MM.1S (cell line): ENCODE results near the gene TSR2.

Source experiments
- DNase-seq: peaks from one replicate; pipeline ENCODE4 v3.0.0-alpha.2; 2015
- H2AFZ ChIP-seq: fragments of 300-600 bp; sonication (generic); 2 replicates; pipeline ENCODE4 v1.6.0; 2016; ENCODE audit warnings: antibody characterized with exemption, low read length
- H3F3A ChIP-seq: fragments of 300-600 bp; sonication (generic); 2 replicates; pipeline ENCODE4 v1.6.1; 2016; ENCODE audit warnings: mild to moderate bottlenecking, antibody characterized with exemption, low read length, moderate library complexity, mixed read lengths; ENCODE audit not compliant: insufficient read depth
- H3K27ac ChIP-seq: fragments of 300-600 bp; sonication (generic); 2 replicates; pipeline ENCODE4 v1.5.1; 2016; ENCODE audit warnings: mild to moderate bottlenecking, low read length
- H3K27me3 ChIP-seq: fragments of 300-600 bp; sonication (generic); replicated peaks from 2 replicates; pipeline ENCODE4 v1.6.0; 2016; ENCODE audit warnings: low read length; ENCODE audit not compliant: insufficient read depth
- H3K36me3 ChIP-seq: fragments of 300-600 bp; sonication (generic); replicated peaks from 2 replicates; pipeline ENCODE4 v1.6.1; 2016; ENCODE audit warnings: mild to moderate bottlenecking, low read length, mixed read lengths; ENCODE audit not compliant: insufficient read depth
- H3K4me1 ChIP-seq: fragments of 300-600 bp; sonication (generic); 2 replicates; pipeline ENCODE4 v1.6.1; 2016; ENCODE audit warnings: low read length, mixed read lengths
- H3K4me2 ChIP-seq: fragments of 300-600 bp; sonication (generic); 2 replicates; pipeline ENCODE4 v1.6.0; 2016; ENCODE audit warnings: low read depth, low read length
- H3K4me3 ChIP-seq: fragments of 300-600 bp; sonication (generic); 2 replicates; pipeline ENCODE4 v1.5.1; 2016; ENCODE audit warnings: low read length, mixed read lengths
- H3K79me2 ChIP-seq: fragments of 300-600 bp; sonication (generic); 2 replicates; pipeline ENCODE4 v1.6.1; 2016; ENCODE audit warnings: mixed run types, low read length, mixed read lengths
- H3K9ac ChIP-seq: fragments of 300-600 bp; sonication (generic); 2 replicates; pipeline ENCODE4 v1.6.1; 2016; ENCODE audit warnings: low read length, mixed read lengths
- H3K9me2 ChIP-seq: fragments of 300-600 bp; sonication (generic); replicated peaks from 2 replicates; pipeline ENCODE4 v1.6.1; 2016; ENCODE audit warnings: mild to moderate bottlenecking, low read length, mixed read lengths; ENCODE audit not compliant: insufficient read depth
- H3K9me3 ChIP-seq: fragments of 300-600 bp; sonication (generic); replicated peaks from 2 replicates; pipeline ENCODE4 v1.6.1; 2016; ENCODE audit warnings: mild to moderate bottlenecking, low read length, mixed read lengths; ENCODE audit not compliant: insufficient read depth
- H4K20me1 ChIP-seq: fragments of 300-600 bp; sonication (generic); 2 replicates; pipeline ENCODE4 v1.6.1; 2016; ENCODE audit warnings: mild to moderate bottlenecking, low read length, moderate library complexity, mixed read lengths; ENCODE audit not compliant: insufficient read depth
- EZH2 ChIP-seq: fragments of 300-600 bp; sonication (generic); optimal IDR thresholded peaks from 2 replicates; pipeline ENCODE3; 2017; ENCODE audit warnings: low read depth, mild to moderate bottlenecking, antibody characterized with exemption, low read length, mixed read lengths
- EZH2phosphoT487 ChIP-seq: fragments of 300-600 bp; sonication (generic); IDR thresholded peaks from 2 replicates; pipeline ENCODE4 v1.6.1; 2018; ENCODE audit warnings: antibody characterized with exemption, low read length
- TF ChIP-seq, protein P1 (sequence below): fragments of 300-600 bp; sonication (generic); IDR thresholded peaks from 2 replicates; pipeline ENCODE4 v1.5.1; 2016; ENCODE audit warnings: antibody characterized with exemption, low read length, mixed read lengths

The TSR2 gene

DNA sequence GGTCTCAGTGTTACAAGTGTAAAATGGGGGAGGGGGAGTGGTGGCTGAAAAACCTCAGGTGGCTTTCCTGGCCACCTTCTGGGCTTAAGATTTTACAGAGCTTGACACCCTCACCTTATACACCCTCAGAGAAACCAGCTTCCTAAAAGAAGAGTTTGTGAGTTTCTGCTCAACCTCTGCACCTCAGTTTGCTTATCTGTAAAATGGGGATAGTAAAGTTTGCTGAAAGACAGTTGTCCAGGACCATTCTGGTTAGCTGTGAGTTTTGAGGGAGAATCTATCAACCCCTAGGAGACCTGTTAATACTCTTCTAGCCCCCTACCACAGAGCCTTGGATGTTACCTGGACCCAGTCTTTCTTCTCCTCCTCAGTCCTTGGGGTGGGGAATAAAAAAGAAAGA, 9.7 kb downstream of the TSR2 start:
- Histone ChIP-seq H3K9me2 (no peaks in the 10 kb centered on the region), H3K4me2 (no peak overlapping the region), H2AFZ (no peak overlapping the region), H3K27me3 (no peaks in the 10 kb centered on the region), H4K20me1 (no peaks in the 10 kb centered on the region), H3K9ac (no peak overlapping the region), H3K4me1 (no peaks in the 10 kb centered on the region), H3K79me2 (no peaks in the 10 kb centered on the region), H3K27ac (no peak overlapping the region), H3F3A (no peaks in the 10 kb centered on the region), H3K4me3 (no peak overlapping the region), H3K36me3 (no peaks in the 10 kb centered on the region), H3K9me3 (no peaks in the 10 kb centered on the region)
- DNase-seq, result no peak
- TF ChIP-seq, protein P1, sequence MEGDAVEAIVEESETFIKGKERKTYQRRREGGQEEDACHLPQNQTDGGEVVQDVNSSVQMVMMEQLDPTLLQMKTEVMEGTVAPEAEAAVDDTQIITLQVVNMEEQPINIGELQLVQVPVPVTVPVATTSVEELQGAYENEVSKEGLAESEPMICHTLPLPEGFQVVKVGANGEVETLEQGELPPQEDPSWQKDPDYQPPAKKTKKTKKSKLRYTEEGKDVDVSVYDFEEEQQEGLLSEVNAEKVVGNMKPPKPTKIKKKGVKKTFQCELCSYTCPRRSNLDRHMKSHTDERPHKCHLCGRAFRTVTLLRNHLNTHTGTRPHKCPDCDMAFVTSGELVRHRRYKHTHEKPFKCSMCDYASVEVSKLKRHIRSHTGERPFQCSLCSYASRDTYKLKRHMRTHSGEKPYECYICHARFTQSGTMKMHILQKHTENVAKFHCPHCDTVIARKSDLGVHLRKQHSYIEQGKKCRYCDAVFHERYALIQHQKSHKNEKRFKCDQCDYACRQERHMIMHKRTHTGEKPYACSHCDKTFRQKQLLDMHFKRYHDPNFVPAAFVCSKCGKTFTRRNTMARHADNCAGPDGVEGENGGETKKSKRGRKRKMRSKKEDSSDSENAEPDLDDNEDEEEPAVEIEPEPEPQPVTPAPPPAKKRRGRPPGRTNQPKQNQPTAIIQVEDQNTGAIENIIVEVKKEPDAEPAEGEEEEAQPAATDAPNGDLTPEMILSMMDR, result no peak
- TF ChIP-seq EZH2phosphoT487, result no peak
- no peak for TF ChIP-seq EZH2

DNA sequence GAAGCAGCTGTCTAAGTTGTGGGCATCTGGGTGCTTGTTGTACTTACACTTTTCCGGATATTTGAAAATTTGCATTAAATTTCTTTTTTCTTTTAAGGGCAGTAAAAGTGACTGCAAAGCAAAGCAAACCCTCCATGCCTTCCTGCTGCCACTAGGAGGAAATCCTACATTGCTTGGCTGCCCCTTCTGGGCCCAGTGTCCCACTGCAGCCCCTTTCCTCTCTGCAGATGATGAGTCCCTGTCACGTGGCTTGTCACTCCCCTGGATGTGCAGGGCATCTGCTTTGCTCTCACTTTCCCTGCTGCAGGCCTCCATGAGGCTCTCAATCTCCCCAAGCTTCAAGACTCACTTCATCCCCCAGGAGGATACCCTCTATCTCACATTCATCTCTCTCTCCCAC, 12.7 kb downstream of the TSR2 start:
- no peak overlapping the region for H3K4me3 ChIP-seq
- H3K4me1 ChIP-seq, result no peaks in the 10 kb centered on the region
- DNase-seq, result no peak

DNA sequence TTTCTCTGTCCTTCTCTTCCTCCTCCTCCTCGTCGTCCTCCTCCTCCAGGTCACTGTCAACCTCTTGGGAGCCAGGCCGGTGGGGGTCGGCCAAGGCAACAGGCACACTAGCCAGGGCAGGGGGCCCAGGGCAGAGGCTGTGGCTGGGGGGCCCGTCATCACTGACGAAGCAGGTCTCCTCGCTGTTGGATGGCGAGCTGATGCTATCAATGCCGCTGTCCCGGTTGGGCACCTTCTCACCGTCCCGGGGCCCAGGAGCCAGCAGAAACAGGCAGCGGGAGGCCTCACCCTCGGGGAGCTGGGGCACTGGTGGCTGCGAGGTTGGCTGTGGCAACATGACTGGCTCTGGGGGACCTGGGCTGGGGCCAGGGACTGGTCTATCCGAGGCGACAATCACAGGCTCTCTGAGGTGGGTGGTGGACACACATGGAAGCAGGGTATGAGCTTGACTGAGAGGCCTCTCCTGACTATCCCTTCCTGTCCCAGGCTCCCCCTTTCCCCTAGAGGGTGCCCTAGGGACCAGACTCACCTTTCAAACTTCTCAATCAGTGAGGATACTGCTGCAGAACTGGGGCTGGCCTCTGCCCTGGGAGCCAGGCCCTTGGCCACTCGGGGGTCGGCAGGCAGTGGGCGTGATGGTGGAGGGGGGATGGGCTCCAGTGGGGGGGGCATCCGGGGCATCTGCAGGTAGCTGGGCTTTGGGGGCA, 30.0 kb downstream of the TSR2 start:
- H3K27me3 ChIP-seq, result no peaks in the 10 kb centered on the region
- H3K27ac ChIP-seq, result no peak overlapping the region
- no peak overlapping the region for H3K4me2 ChIP-seq
- H4K20me1 ChIP-seq, result no peaks in the 10 kb centered on the region
- TF ChIP-seq EZH2, result no peak
- TF ChIP-seq, protein P1, result no peak
- no peak for TF ChIP-seq EZH2phosphoT487
- H3K4me1 ChIP-seq, result no peaks in the 10 kb centered on the region
- H3K9me3 ChIP-seq, result no peaks in the 10 kb centered on the region
- H2AFZ ChIP-seq, result no peak overlapping the region
- no peaks in the 10 kb centered on the region for H3K36me3 ChIP-seq
- H3K9me2 ChIP-seq, result no peaks in the 10 kb centered on the region
- no peak for DNase-seq
- H3K9ac ChIP-seq, result no peak overlapping the region
- no peaks in the 10 kb centered on the region for H3K79me2 ChIP-seq
- no peak overlapping the region for H3K4me3 ChIP-seq
- H3F3A ChIP-seq, result no peaks in the 10 kb centered on the region

More for the DNA sequence above, 12.7 kb downstream of the TSR2 start:
- no peaks in the 10 kb centered on the region for H3K9me2 ChIP-seq
- no peaks in the 10 kb centered on the region for H3K9me3 ChIP-seq
- no peaks in the 10 kb centered on the region for H3F3A ChIP-seq
- no peak overlapping the region for H2AFZ ChIP-seq
- H3K27me3 ChIP-seq, result no peaks in the 10 kb centered on the region
- TF ChIP-seq EZH2 (no peak), EZH2phosphoT487 (no peak)
- TF ChIP-seq, protein P1, result no peak
- H3K36me3 ChIP-seq, result no peaks in the 10 kb centered on the region
- no peaks in the 10 kb centered on the region for H4K20me1 ChIP-seq
- no peak overlapping the region for H3K9ac ChIP-seq
- no peak overlapping the region for H3K4me2 ChIP-seq
- H3K27ac ChIP-seq, result no peak overlapping the region
- no peaks in the 10 kb centered on the region for H3K79me2 ChIP-seq
